Naive thymus-derived CD8-positive, alpha-beta T cell (primary cell): ENCODE measurements around the gene MED26. TPM values are rescaled to one million over a fixed set of nuclear protein-coding genes. Genes with fewer than 3 reads are reported as not detected.

ENCODE experiments used
- ATAC-seq, 2 donors: fragments of 150-1000 bp; cut with Tn5 transposase in 1 of 2; sonication (Bioruptor Pico), chemical (Tn5 transposase) in 1 of 2; 1 replicate in 1 of 2; 2 replicates in 1 of 2; pipeline ENCODE4 v1.10.0; 2021; ENCODE audit warnings: mild to moderate bottlenecking in 2 of 2, moderate library complexity in 2 of 2
- POLR2A ChIA-PET: fragments of 350-600 bp; sonication (Branson Sonifier 250); formaldehyde crosslinking; loops from one replicate; lab custom pipeline; 2021; ENCODE audit warnings: antibody characterized with exemption; lab: Charles Lee
- DNase-seq, 10 donors: peaks; one replicate each; pipeline versions ENCODE4 v3.0.0 to v3.0.0-alpha.2; 2020 to 2022
- H3K27ac Mint-ChIP-seq, 10 donors: one replicate each; pipeline ENCODE4 v1.8.0; 2020 to 2022; ENCODE audit warnings: mild to moderate bottlenecking in 10 of 10, mixed read lengths in 10 of 10, moderate library complexity in 4 of 10, inconsistent platforms in 1 of 10
- H3K27me3 Mint-ChIP-seq, 5 donors: one replicate each; pipeline ENCODE4 v1.8.0; 2021 to 2022; ENCODE audit warnings: mixed read lengths in 5 of 5
- H3K36me3 Mint-ChIP-seq, 3 donors: one replicate each; pipeline ENCODE4 v1.8.0; 2020 to 2022; ENCODE audit warnings: mixed read lengths in 3 of 3, mild to moderate bottlenecking in 2 of 3, inconsistent platforms in 1 of 3
- H3K4me1 Mint-ChIP-seq, 4 donors: one replicate each; pipeline ENCODE4 v1.8.0; 2021 to 2022; ENCODE audit warnings: mixed read lengths in 4 of 4
- H3K4me3 Mint-ChIP-seq, 10 donors: one replicate each; pipeline ENCODE4 v1.8.0; 2020 to 2022; ENCODE audit warnings: mild to moderate bottlenecking in 10 of 10, mixed read lengths in 10 of 10, moderate library complexity in 6 of 10, inconsistent platforms in 1 of 10
- H3K9me3 Mint-ChIP-seq, 9 donors: one replicate each; pipeline ENCODE4 v1.8.0; 2020 to 2022; ENCODE audit warnings: mixed read lengths in 9 of 9, mild to moderate bottlenecking in 3 of 9, inconsistent platforms in 1 of 9, moderate library complexity in 1 of 9
- polyA plus RNA-seq, 3 donors: library from polyadenylated mRNA; unstranded; fragments of 300-500 nt; fragmentation: Illumina TruSeq; gene quantifications; one replicate each; pipeline ENCODE4 v1.2.3, GENCODE V29; 2021
- total RNA-seq, 8 experiments: library from RNA in 2 of 8; stranded (reverse) in 2 of 8; gene quantifications; one replicate each; pipeline ENCODE4 v1.2.3 and lab custom pipeline; 2021 to 2026

Gene MED26
- total and polyA plus RNA-seq, 5 experiments from 2014 or later = 2.7 to 18.5 (median 3.9) TPM

DNA sequence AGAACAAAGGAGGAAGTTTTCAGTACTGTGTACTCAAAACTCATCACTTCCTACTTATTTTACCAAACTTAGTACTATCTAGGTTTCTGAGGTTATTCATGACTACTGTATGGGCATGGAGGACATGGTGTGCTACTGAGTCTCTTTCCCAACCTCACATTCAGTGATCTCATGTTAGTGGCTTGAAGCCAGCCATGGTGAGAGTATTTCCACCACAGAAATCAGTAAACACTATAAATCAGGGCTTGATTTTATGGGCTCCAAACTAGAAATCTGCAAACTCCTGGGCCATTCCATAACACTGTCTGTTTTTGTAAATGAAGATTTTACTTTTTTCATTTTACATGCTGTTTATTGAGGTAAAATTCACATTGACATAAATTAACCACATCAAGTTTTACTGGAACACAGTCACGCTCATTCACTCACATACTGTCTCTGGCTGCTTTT is 19.7 kb downstream of the MED26 start:
- H3K9me3 Mint-ChIP-seq = no peaks in the 10 kb centered on the region
- H3K27me3 Mint-ChIP-seq = no peaks in the 10 kb centered on the region
- H3K4me3 Mint-ChIP-seq = no peak overlapping the region
- H3K36me3 Mint-ChIP-seq = peaks cover 0 to 8% (median 0%) of the 10 kb centered on the region in 3 donors
- H3K27ac Mint-ChIP-seq = peak overlapping the region in 6 of 10 donors; percentile 17 to 45 (median 26)
- no peak for DNase-seq
- ATAC-seq = no peak
- peaks cover 24 to 78% (median 57%) of the 10 kb centered on the region in 4 donors for H3K4me1 Mint-ChIP-seq
- POLR2A ChIA-PET = no interaction called here

DNA sequence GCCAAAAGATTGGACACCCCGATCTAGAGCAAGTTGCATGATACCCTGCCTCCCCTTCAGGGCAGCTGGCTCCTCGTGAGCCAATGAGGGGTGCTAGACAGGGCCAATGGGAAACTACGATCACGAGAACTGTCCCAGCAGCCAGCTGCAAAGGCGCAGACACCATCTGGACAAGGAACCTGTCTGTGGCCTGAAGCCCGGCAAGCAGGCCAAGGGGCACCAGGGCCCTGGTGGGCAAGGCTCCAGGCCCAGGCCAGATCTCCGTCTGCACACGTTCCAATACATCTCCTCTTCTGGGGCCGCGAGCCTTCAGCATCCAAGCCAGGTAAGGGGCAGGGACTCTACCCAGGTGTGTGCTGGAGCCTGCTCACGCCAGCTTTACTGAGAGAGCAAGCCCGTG is 20.2 kb downstream of the MED26 start:
- no peaks in the 10 kb centered on the region for H3K9me3 Mint-ChIP-seq
- POLR2A ChIA-PET = no interaction called here
- H3K4me1 Mint-ChIP-seq = peaks cover 22 to 74% (median 57%) of the 10 kb centered on the region in 4 donors
- no peaks in the 10 kb centered on the region for H3K27me3 Mint-ChIP-seq
- peaks cover 0 to 8% (median 0%) of the 10 kb centered on the region in 3 donors for H3K36me3 Mint-ChIP-seq
- DNase-seq = no peak
- peak overlapping the region in 6 of 10 donors; percentile 20 to 72 (median 46) for H3K27ac Mint-ChIP-seq
- H3K4me3 Mint-ChIP-seq = no peak overlapping the region
- ATAC-seq = no peak

- H3K27me3 Mint-ChIP-seq = no peaks in the 10 kb centered on the region
- no peak for DNase-seq
- H3K4me1 Mint-ChIP-seq = peaks cover 22 to 64% (median 50%) of the 10 kb centered on the region in 4 donors
- no peak for ATAC-seq
- peaks cover 0 to 8% (median 0%) of the 10 kb centered on the region in 3 donors for H3K36me3 Mint-ChIP-seq
- POLR2A ChIA-PET = no interaction called here
- no peaks in the 10 kb centered on the region for H3K9me3 Mint-ChIP-seq
- no peak overlapping the region for H3K27ac Mint-ChIP-seq
- no peak overlapping the region for H3K4me3 Mint-ChIP-seq
These were observed 22.4 kb downstream of the MED26 start for GRCh38 chr19:16605553-16605994.

GRCh38 chr19:16605115-16605514 is 22.9 kb downstream of the MED26 start:
- ATAC-seq = no peak
- peaks cover 23 to 66% (median 51%) of the 10 kb centered on the region in 4 donors for H3K4me1 Mint-ChIP-seq
- H3K27ac Mint-ChIP-seq = no peak overlapping the region

GRCh38 chr19:16604615-16605014 is 23.4 kb downstream of the MED26 start:
- Mint-ChIP-seq H3K27ac (no peak overlapping the region), H3K4me3 (no peak overlapping the region), H3K9me3 (no peaks in the 10 kb centered on the region), H3K36me3 (peaks cover 0 to 8% (median 0%) of the 10 kb centered on the region in 3 donors), H3K27me3 (no peaks in the 10 kb centered on the region), H3K4me1 (peaks cover 23 to 65% (median 54%) of the 10 kb centered on the region in 4 donors)
- POLR2A ChIA-PET = interaction anchor here (1.2 kb wide), 1 partner anchor 10 kb away, joined by 3 read pairs; no protein-coding TSS in a partner anchor
- ATAC-seq (no peak), DNase-seq (no peak)

More at GRCh38 chr19:16605115-16605514, 22.9 kb downstream of the MED26 start:
- Mint-ChIP-seq H3K4me3 (no peak overlapping the region), H3K36me3 (peaks cover 0 to 8% (median 0%) of the 10 kb centered on the region in 3 donors), H3K27me3 (no peaks in the 10 kb centered on the region), H3K9me3 (no peaks in the 10 kb centered on the region)
- POLR2A ChIA-PET = interaction anchor here (1.2 kb wide), 1 partner anchor 9 kb away, joined by 3 read pairs; no protein-coding TSS in a partner anchor
- no peak for DNase-seq

GRCh38 chr19:16603090-16603489 is 24.9 kb downstream of the MED26 start:
- Mint-ChIP-seq H3K9me3 (no peaks in the 10 kb centered on the region), H3K36me3 (peaks cover 0 to 8% (median 0%) of the 10 kb centered on the region in 3 donors), H3K4me1 (peaks cover 24 to 64% (median 54%) of the 10 kb centered on the region in 4 donors), H3K27ac (no peak overlapping the region), H3K27me3 (no peaks in the 10 kb centered on the region), H3K4me3 (no peak overlapping the region)
- DNase-seq (no peak), ATAC-seq (no peak)
- POLR2A ChIA-PET = interaction anchor here (1.1 kb wide), 1 partner anchor 15 kb away, joined by 3 read pairs; no protein-coding TSS in a partner anchor

DNA sequence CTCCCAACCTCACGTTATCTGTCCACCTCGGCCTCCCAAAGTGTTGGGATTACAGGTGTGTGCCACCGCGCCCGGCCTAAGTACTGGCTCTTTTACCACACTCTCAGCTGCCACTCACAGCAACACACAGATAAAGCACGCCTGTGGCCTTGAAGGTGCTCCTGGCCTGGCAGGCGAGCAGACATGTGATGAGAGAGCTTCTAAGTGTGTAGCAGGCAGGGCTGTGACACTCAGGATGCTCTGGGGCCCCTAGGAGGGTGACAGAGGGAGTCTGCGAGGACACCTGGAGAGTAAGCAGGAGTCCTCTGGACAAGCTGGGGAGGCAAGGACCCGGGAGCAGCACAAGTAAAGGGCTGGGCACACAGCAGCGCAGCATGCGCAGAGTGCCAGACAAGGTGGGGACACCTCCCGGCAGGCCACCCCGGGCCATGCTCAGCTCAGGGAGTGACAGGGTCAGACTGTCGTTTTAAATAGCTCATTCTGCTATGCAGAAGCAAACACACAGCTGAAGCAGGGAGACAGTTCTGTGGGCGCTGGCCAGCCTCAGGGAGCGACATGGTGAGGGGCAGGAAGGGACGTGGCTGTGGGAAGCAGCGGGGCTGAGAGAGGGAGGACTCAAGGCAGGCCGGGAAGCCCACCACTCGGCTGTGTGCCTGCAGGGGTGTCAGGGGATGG is 26.5 kb downstream of the MED26 start:
- ATAC-seq = no peak
- H3K4me3 Mint-ChIP-seq = no peak overlapping the region
- POLR2A ChIA-PET = interaction anchor here (0.7 kb wide), 1 partner anchor 27 kb away, joined by 4 read pairs; no protein-coding TSS in a partner anchor
- H3K4me1 Mint-ChIP-seq = peaks cover 25 to 67% (median 58%) of the 10 kb centered on the region in 4 donors
- DNase-seq = no peak
- H3K36me3 Mint-ChIP-seq = peaks cover 0 to 8% (median 0%) of the 10 kb centered on the region in 3 donors
- H3K9me3 Mint-ChIP-seq = no peaks in the 10 kb centered on the region
- no peaks in the 10 kb centered on the region for H3K27me3 Mint-ChIP-seq
- H3K27ac Mint-ChIP-seq = peak overlapping the region in 1 of 10 donors; percentile 22

GRCh38 chr19:16600824-16601223 is 27.2 kb downstream of the MED26 start:
- H3K4me1 Mint-ChIP-seq = peaks cover 26 to 71% (median 62%) of the 10 kb centered on the region in 4 donors
- no peaks in the 10 kb centered on the region for H3K27me3 Mint-ChIP-seq
- no peaks in the 10 kb centered on the region for H3K9me3 Mint-ChIP-seq
- POLR2A ChIA-PET = interaction anchor here (0.7 to 1.0 kb wide), 3 partner anchors 9 to 28 kb away, joined by 4 to 6 read pairs (median 4); no protein-coding TSS in a partner anchor
- no peak overlapping the region for H3K27ac Mint-ChIP-seq
- H3K36me3 Mint-ChIP-seq = peaks cover 0 to 7% (median 0%) of the 10 kb centered on the region in 3 donors
- ATAC-seq (no peak), DNase-seq (no peak)
- H3K4me3 Mint-ChIP-seq = no peak overlapping the region

GRCh38 chr19:16599655-16600346 is 28.2 kb downstream of the MED26 start:
- H3K27ac Mint-ChIP-seq = peak overlapping the region in 3 of 10 donors; percentile 49 to 59 (median 50)

DNA sequence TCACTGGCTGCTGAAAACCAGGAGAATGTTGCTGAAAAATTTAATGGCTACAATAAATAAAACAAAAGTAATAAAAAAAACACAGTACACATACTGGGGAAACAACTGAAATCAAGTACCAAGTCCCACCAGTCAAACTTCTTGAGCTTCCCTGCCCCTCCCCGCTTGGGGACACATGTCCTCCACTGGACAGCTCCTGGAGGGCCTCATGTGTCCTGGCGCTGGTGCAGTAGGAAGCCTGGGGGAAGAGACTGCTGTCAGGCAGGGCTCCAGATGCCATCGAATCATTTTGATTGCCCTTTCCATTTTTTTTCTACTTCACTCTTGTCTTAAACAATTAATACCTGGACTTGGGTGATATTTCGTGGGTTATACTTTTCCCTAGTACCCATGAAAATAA is 29.2 kb downstream of the MED26 start:
- ATAC-seq = no peak
- H3K27me3 Mint-ChIP-seq = no peaks in the 10 kb centered on the region
- no peaks in the 10 kb centered on the region for H3K9me3 Mint-ChIP-seq
- H3K36me3 Mint-ChIP-seq = peaks cover 0 to under 1% (median 0%) of the 10 kb centered on the region in 3 donors
- POLR2A ChIA-PET = no interaction called here
- H3K4me1 Mint-ChIP-seq = peaks cover 29 to 80% (median 65%) of the 10 kb centered on the region in 4 donors
- DNase-seq = no peak
- H3K27ac Mint-ChIP-seq = peak overlapping the region in 3 of 10 donors; percentile 41 to 85 (median 63)
- H3K4me3 Mint-ChIP-seq = no peak overlapping the region

More at GRCh38 chr19:16599655-16600346, 28.2 kb downstream of the MED26 start:
- Mint-ChIP-seq H3K4me3 (no peak overlapping the region), H3K27me3 (no peaks in the 10 kb centered on the region), H3K4me1 (peaks cover 30 to 75% (median 63%) of the 10 kb centered on the region in 4 donors), H3K36me3 (peaks cover 0 to 4% (median 0%) of the 10 kb centered on the region in 3 donors), H3K9me3 (no peaks in the 10 kb centered on the region)
- ATAC-seq = no peak
- POLR2A ChIA-PET = interaction anchor here (0.9 to 1.0 kb wide), 2 partner anchors 8 to 13 kb away, joined by 4 to 6 read pairs; no protein-coding TSS in a partner anchor
- DNase-seq = no peak

- no peak for DNase-seq
- no peak for ATAC-seq
- peak overlapping the region in 2 of 10 donors; percentile 85 to 93 for H3K27ac Mint-ChIP-seq
- no peaks in the 10 kb centered on the region for H3K9me3 Mint-ChIP-seq
- H3K4me1 Mint-ChIP-seq = peaks cover 37 to 87% (median 71%) of the 10 kb centered on the region in 4 donors
- no peaks in the 10 kb centered on the region for H3K36me3 Mint-ChIP-seq
- H3K4me3 Mint-ChIP-seq = peak overlapping the region in 1 of 10 donors; percentile 30
- POLR2A ChIA-PET = no interaction called here
- no peaks in the 10 kb centered on the region for H3K27me3 Mint-ChIP-seq
These were observed 31.6 kb downstream of the MED26 start for GRCh38 chr19:16596399-16596798.

- Mint-ChIP-seq H3K4me3 (peak overlapping the region; percentile 71 to 86 (median 80)), H3K27ac (peak overlapping the region; percentile 53 to 96 (median 90)), H3K9me3 (no peaks in the 10 kb centered on the region), H3K27me3 (no peaks in the 10 kb centered on the region), H3K36me3 (no peaks in the 10 kb centered on the region), H3K4me1 (peaks cover 34 to 86% (median 72%) of the 10 kb centered on the region in 4 donors)
- DNase-seq (no peak), ATAC-seq (peak in 1 of 2 donors; percentile 24)
- POLR2A ChIA-PET = interaction anchor here (1.0 kb wide), 1 partner anchor 33 kb away, joined by 3 read pairs; the partner anchor contains the start of gene MED26
These were observed 32.9 kb downstream of the MED26 start for GRCh38 chr19:16595097-16595496.
